Panc1 (cell line): ENCODE measurements around the gene CAPSL. TPM values are rescaled to one million over a fixed set of nuclear protein-coding genes. Genes with fewer than 3 reads are reported as not detected.

ENCODE experiments used
- total RNA-seq: library from RNA; stranded (reverse); gene quantifications from one replicate; pipeline ENCODE4 v1.2.1, GENCODE V29; 2021; ENCODE audit not compliant: unreplicated experiment

CAPSL gene
- total RNA-seq, 1 experiment from 2014 or later = not detected

Other genes with a start within 250 kb of the CAPSL start
- 0.90 TPM for gene IL7R, start 81.7 kb downstream of the CAPSL start, total RNA-seq
- gene UGT3A1, start 52.8 kb upstream of the CAPSL start, total RNA-seq = not detected
- 0.10 TPM for gene UGT3A2, start 128.3 kb upstream of the CAPSL start, total RNA-seq
- gene LMBRD2, start 213.3 kb upstream of the CAPSL start, total RNA-seq = 7.1 TPM
- 21.5 TPM for gene SKP2, start 213.5 kb upstream of the CAPSL start, total RNA-seq